K562 (cell line): Measurements from ENCODE around the gene CTRB1. TPM values are rescaled to one million over a fixed set of nuclear protein-coding genes. Genes with fewer than 3 reads are reported as not detected.

Source experiments
- ATAC-seq: fragments of 200-7000 bp; cut with Tn5 transposase; 3 replicates; pipeline ENCODE4 v1.9.1; 2020; ENCODE audit warnings: moderate library complexity
- BruUV-seq: library from RNA; stranded (reverse); fragments of 400-500 nt; replicated peaks from 2 replicates; lab custom pipeline; 2021; lab: Mats Ljungman, UMichigan
- CTCF ChIA-PET: fragments of 300-600 bp; formaldehyde crosslinking; extraction: SDS; loops from one replicate; lab custom pipeline; 2021; ENCODE audit warnings: low intra/inter-chr PET ratio; lab: Yijun Ruan, JAX
- POLR2A ChIA-PET: fragments of 300-600, 350-650 bp; sonication (Branson Sonifier 250); formaldehyde crosslinking; extraction: SDS; loops from one replicate; lab custom pipeline; 2021; ENCODE audit warnings: antibody characterized with exemption, inconsistent platforms; lab: Yijun Ruan, JAX
- DNase-seq, 4 experiments: peaks; one replicate each; pipeline versions ENCODE4 v3.0.0 to v3.0.0-alpha.2; 2011 to 2018; ENCODE audit warnings: low spot score in 3 of 4, mixed read lengths in 3 of 4; ENCODE audit errors: extremely low read depth in 1 of 4
- FAIRE-seq: peaks from 2 replicates; lab custom pipeline; 2011; peaks lifted over from hg19 to GRCh38; lab: Jason Lieb, UNC
- H2AFZ ChIP-seq: 2 replicates; pipeline ENCODE4 v1.6.0; 2011; ENCODE audit warnings: low read depth, low read length, control low read depth, inconsistent platforms
- H3K27ac ChIP-seq: fragments of 200-600 bp; 3 replicates; pipeline ENCODE4 v1.8.0; 2011; ENCODE audit warnings: low read depth, mild to moderate bottlenecking, control low read depth, inconsistent platforms, low read length, moderate library complexity, mixed read lengths; ENCODE audit errors: extremely low read depth
- H3K27me3 ChIP-seq, 2 experiments: fragments of 300-600 bp in 1 of 2; 2 replicates in 1 of 2; 3 replicates in 1 of 2; pipeline versions ENCODE4 v1.6.0 to v1.8.0; 2011; ENCODE audit warnings: inconsistent platforms in 2 of 2, low read length in 2 of 2, mild to moderate bottlenecking in 1 of 2, mixed read lengths in 1 of 2, moderate library complexity in 1 of 2; ENCODE audit not compliant: control insufficient read depth in 2 of 2, insufficient read depth in 2 of 2
- H3K36me3 ChIP-seq: fragments of 300-600 bp; 3 replicates; pipeline ENCODE4 v1.8.0; 2011; ENCODE audit warnings: mild to moderate bottlenecking, low read length, inconsistent platforms; ENCODE audit not compliant: control insufficient read depth, insufficient read depth
- H3K4me1 ChIP-seq, 2 experiments: fragments of 200-600 bp in 1 of 2; replicated peaks in 1 of 2; 2 replicates in 1 of 2; 3 replicates in 1 of 2; pipeline versions ENCODE4 v1.5.1 to v1.8.0; 2011; ENCODE audit warnings: inconsistent platforms in 2 of 2, low read length in 2 of 2, mild to moderate bottlenecking in 1 of 2, mixed read lengths in 1 of 2, moderate library complexity in 1 of 2; ENCODE audit not compliant: control insufficient read depth in 2 of 2, insufficient read depth in 2 of 2
- H3K4me2 ChIP-seq: 2 replicates; pipeline ENCODE4 v1.6.1; 2011; ENCODE audit warnings: low read length, control low read depth, inconsistent platforms, mixed read lengths; ENCODE audit not compliant: insufficient read depth
- H3K4me3 ChIP-seq: fragments of 200-600 bp; sonication (generic), shearing (Covaris generic); 2 replicates; pipeline ENCODE4 v1.5.1; 2016; ENCODE audit warnings: control low read depth, inconsistent platforms
- H3K79me2 ChIP-seq: fragments of 200-600 bp; 3 replicates; pipeline ENCODE4 v1.8.0; 2011; ENCODE audit warnings: low read length, inconsistent platforms; ENCODE audit not compliant: control insufficient read depth, insufficient read depth
- H3K9ac ChIP-seq, 2 experiments: 2 replicates each; pipeline versions ENCODE4 v1.6.0 to v1.6.1; 2011; ENCODE audit warnings: low read depth in 2 of 2, low read length in 2 of 2, control low read depth in 1 of 2, inconsistent platforms in 1 of 2, mild to moderate bottlenecking in 1 of 2, mixed read lengths in 1 of 2; ENCODE audit not compliant: insufficient read depth in 1 of 2
- H3K9me1 ChIP-seq: one replicate; pipeline ENCODE4 v1.6.0; 2011; ENCODE audit warnings: inconsistent platforms, mild to moderate bottlenecking, low read length, moderate library complexity; ENCODE audit not compliant: control insufficient read depth, insufficient read depth
- H3K9me3 ChIP-seq: replicated peaks from 2 replicates; pipeline ENCODE4 v1.5.1; 2011; ENCODE audit warnings: low read depth, low read length, inconsistent platforms; ENCODE audit not compliant: control insufficient read depth, insufficient read depth
- H4K20me1 ChIP-seq: replicated peaks from 2 replicates; pipeline ENCODE4 v1.6.1; 2011; ENCODE audit warnings: low read length, inconsistent platforms, mixed read lengths; ENCODE audit not compliant: control insufficient read depth, insufficient read depth
- KLF6 ChIP-seq: fragments of 250-450 bp; sonication (Bioruptor Pico); IDR thresholded peaks from 2 replicates; pipeline ENCODE4 v1.4.0; 2020; ENCODE audit warnings: mild to moderate bottlenecking, moderate library complexity, borderline replicate concordance
- NR1H2 ChIP-seq: sonication (generic); formaldehyde crosslinking; IDR thresholded peaks from 2 replicates; pipeline ENCODE4 v1.4.0; 2020; ENCODE audit warnings: mild to moderate bottlenecking, missing genetic modification reagents
- RBM22 ChIP-seq: fragments of 200-400 bp; formaldehyde crosslinking; IDR thresholded peaks from 2 replicates; pipeline ENCODE4 v1.6.1; 2018; ENCODE audit warnings: low read length, low read depth; ENCODE audit not compliant: poor library complexity, severe bottlenecking
- USF2 ChIP-seq: sonication (generic); formaldehyde crosslinking; IDR thresholded peaks from 2 replicates; pipeline ENCODE4 v1.5.0; 2020; ENCODE audit warnings: missing genetic modification reagents
- ZNF253 ChIP-seq: fragments of 250-450 bp; sonication (Bioruptor Pico); conservative IDR thresholded peaks from 2 replicates; pipeline ENCODE4 v1.6.1; 2021; ENCODE audit warnings: mild to moderate bottlenecking
- WGBS: fragments of 100-300 bp; shearing (Covaris generic); methylation state at CpG from one replicate; pipeline ENCODE4 v1.1.6; 2016; ENCODE audit warnings: low coverage, mixed read lengths; ENCODE audit not compliant: insufficient coverage; ENCODE audit errors: missing lambda C conversion rate; 5-methylcytosine and 5-hydroxymethylcytosine counted together
- in situ Hi-C: fragments of 300-500 bp; cut with MboI; formaldehyde crosslinking; loops from 4 replicates; pipeline ENCODE4 v1.15.0; 2018; ENCODE audit warnings: inconsistent platforms, mixed read lengths
- intact Hi-C: fragments of 100-400 bp; cut with micrococcal nuclease; formaldehyde crosslinking; loops from 2 replicates; pipeline ENCODE4 v1.14.2; 2022
- polyA plus RNA-seq, 8 experiments: library from polyadenylated mRNA; depleted of rRNA in 4 of 8; stranded (reverse) in 5 of 8; unstranded in 3 of 8; fragments of >200 nt; fragmentation: Nextera tagmentation in 2 of 8; fragmentation: Illumina TruSeq in 1 of 8; extraction: Ambion mirVana in 2 of 8; extraction: Trizol in 1 of 8; gene quantifications; 2 replicates each; pipeline versions ENCODE4 v1.2.1 to v1.2.3, GENCODE V29; 2011 to 2014; ENCODE audit warnings: inconsistent platforms in 1 of 8, missing spikeins in 1 of 8
- total RNA-seq, 7 experiments: library from RNA; depleted of rRNA in 6 of 7; stranded (reverse); fragments of >200 nt in 6 of 7; fragmentation: Illumina TruSeq in 2 of 7; extraction: Trizol in 2 of 7; gene quantifications; 2 replicates each; pipeline versions ENCODE4 v1.2.1 to v1.2.3, GENCODE V29; 2011 to 2021; ENCODE audit warnings: low replicate concordance in 1 of 7

Gene CTRB1
- total and polyA plus RNA-seq, 9 of the 15 experiments (the other 6 are each of a cell fraction or from before 2014, with no cell fraction given), result 2.3 TPM; not detected in 8

- no peak for TF ChIP-seq KLF6 (CRISPR knock-in tag)
- no peak for TF ChIP-seq NR1H2
These were observed 37.2 kb upstream of the CTRB1 start (continued) for GRCh38 chr16:75181630-75182029.

GRCh38 chr16:75188832-75189477, 29.8 kb upstream of the CTRB1 start:
- Histone ChIP-seq H3K9ac (no peak overlapping the region), H3K4me2 (no peak overlapping the region), H3K27ac (no peak overlapping the region), H3K9me3 (no peaks in the 10 kb centered on the region), H3K79me2 (no peaks in the 10 kb centered on the region), H3K36me3 (no peaks in the 10 kb centered on the region), H3K4me3 (no peak overlapping the region), H3K9me1 (no peaks in the 10 kb centered on the region), H3K4me1 (no peaks in the 10 kb centered on the region; a peak in 1 of 5 replicates), H2AFZ (no peak overlapping the region), H3K27me3 (peaks cover 32 to 42% of the 10 kb centered on the region in 2 experiments; a peak in 4 of 5 replicates), H4K20me1 (no peaks in the 10 kb centered on the region)
- FAIRE-seq (no peak), ATAC-seq (no peak), DNase-seq (no peak)
- in situ Hi-C loops (no loop called here), intact Hi-C loops (no loop called here)
- BruUV-seq, result no TSS peak
- TF ChIP-seq ZNF253 (CRISPR knock-in tag), result no peak
- no peak for TF ChIP-seq USF2
- TF ChIP-seq RBM22, result no peak
- ChIA-PET CTCF (no interaction called here), POLR2A (no interaction called here)
- 10% methylated on average over 12 of the region's 14 CpGs for WGBS
